GM23248 (cell line): Measurements from ENCODE around the gene TLCD3A. TPM values are rescaled to one million over a fixed set of nuclear protein-coding genes. Genes with fewer than 3 reads are reported as not detected.
A peak's percentile ranks its signal among the peaks of the same experiment; 100 is the strongest.

Experiments
- DNase-seq: peaks from one replicate; pipeline ENCODE4 v3.0.0-alpha.2; 2015
- H2AFZ ChIP-seq: fragments of 200-600 bp; sonication (generic); 2 replicates; pipeline ENCODE4 v1.6.1; 2016; ENCODE audit warnings: antibody characterized with exemption
- H3F3A ChIP-seq: fragments of 200-600 bp; sonication (generic); 2 replicates; pipeline ENCODE4 v1.6.1; 2016; ENCODE audit warnings: mild to moderate bottlenecking, antibody characterized with exemption, mixed run types; ENCODE audit not compliant: insufficient read depth
- H3K27ac ChIP-seq: fragments of 200-600 bp; sonication (generic); 2 replicates; pipeline ENCODE4 v1.5.1; 2016; ENCODE audit warnings: mild to moderate bottlenecking
- H3K27me3 ChIP-seq: fragments of 200-600 bp; sonication (generic); replicated peaks from 2 replicates; pipeline ENCODE4 v1.6.1; 2016; ENCODE audit warnings: mild to moderate bottlenecking; ENCODE audit not compliant: insufficient read depth
- H3K36me3 ChIP-seq: fragments of 200-600 bp; sonication (generic); 2 replicates; pipeline ENCODE4 v1.6.1; 2016; ENCODE audit warnings: low read depth, mild to moderate bottlenecking
- H3K4me1 ChIP-seq: fragments of 200-600 bp; sonication (generic); 2 replicates; pipeline ENCODE4 v1.6.1; 2016; ENCODE audit warnings: mild to moderate bottlenecking; ENCODE audit not compliant: insufficient read depth
- H3K4me2 ChIP-seq: fragments of 200-600 bp; sonication (generic); one replicate; pipeline ENCODE4 v1.6.1; 2016; ENCODE audit warnings: mild to moderate bottlenecking; ENCODE audit not compliant: unreplicated experiment
- H3K4me3 ChIP-seq: fragments of 200-600 bp; sonication (generic); 2 replicates; pipeline ENCODE4 v1.5.1; 2016; ENCODE audit warnings: mild to moderate bottlenecking
- H3K79me2 ChIP-seq: fragments of 200-600 bp; sonication (generic); 2 replicates; pipeline ENCODE4 v1.6.1; 2016; ENCODE audit warnings: mild to moderate bottlenecking; ENCODE audit not compliant: insufficient read depth
- H3K9ac ChIP-seq: fragments of 200-600 bp; sonication (generic); 2 replicates; pipeline ENCODE4 v1.6.1; 2016; ENCODE audit warnings: mild to moderate bottlenecking
- H3K9me2 ChIP-seq: fragments of 200-600 bp; sonication (generic); 2 replicates; pipeline ENCODE4 v1.6.1; 2016; ENCODE audit warnings: mixed run types, mild to moderate bottlenecking, moderate library complexity; ENCODE audit not compliant: insufficient read depth
- H3K9me3 ChIP-seq: fragments of 200-600 bp; sonication (generic); one replicate; pipeline ENCODE4 v1.6.1; 2017; ENCODE audit warnings: low read depth
- H4K20me1 ChIP-seq: fragments of 200-600 bp; sonication (generic); 2 replicates; pipeline ENCODE4 v1.6.0; 2016; ENCODE audit not compliant: insufficient read depth
- EZH2 ChIP-seq: fragments of 200-600 bp; sonication (generic); IDR thresholded peaks from 2 replicates; pipeline ENCODE4 v1.6.1; 2018; ENCODE audit warnings: antibody characterized with exemption, mild to moderate bottlenecking; ENCODE audit not compliant: insufficient read depth, poor library complexity, severe bottlenecking
- EZH2phosphoT487 ChIP-seq: fragments of 200-600 bp; sonication (generic); IDR thresholded peaks from 2 replicates; pipeline ENCODE4 v1.6.1; 2018; ENCODE audit warnings: antibody characterized with exemption, moderate library complexity, mild to moderate bottlenecking, low read depth; ENCODE audit not compliant: insufficient read depth
- WGBS, 2 experiments: methylation state at CpG; one replicate each; pipeline ENCODE4 v1.1.6; 2015 to 2017; ENCODE audit warnings: low lambda C conversion rate in 2 of 2, low coverage in 1 of 2; ENCODE audit errors: missing lambda C conversion rate in 2 of 2; 5-methylcytosine and 5-hydroxymethylcytosine counted together
- in situ Hi-C: fragments of 300-500 bp; cut with MboI; formaldehyde crosslinking; loops from 2 replicates; pipeline ENCODE4 v1.15.0; 2020
- polyA plus RNA-seq: library from polyadenylated mRNA; unstranded; fragments of >200 nt; fragmentation: Nextera tagmentation; extraction: Ambion mirVana; gene quantifications from 2 replicates; pipeline ENCODE4 v1.2.1, GENCODE V29; 2016
- total RNA-seq: library from RNA; depleted of rRNA; stranded (reverse); fragments of >200 nt; shearing (Covaris generic); gene quantifications from 2 replicates; pipeline ENCODE4 v1.2.3, GENCODE V29; 2014

The TLCD3A gene
- total and polyA plus RNA-seq, 2 experiments from 2014 or later = 42.2 to 56.4 TPM

DNA sequence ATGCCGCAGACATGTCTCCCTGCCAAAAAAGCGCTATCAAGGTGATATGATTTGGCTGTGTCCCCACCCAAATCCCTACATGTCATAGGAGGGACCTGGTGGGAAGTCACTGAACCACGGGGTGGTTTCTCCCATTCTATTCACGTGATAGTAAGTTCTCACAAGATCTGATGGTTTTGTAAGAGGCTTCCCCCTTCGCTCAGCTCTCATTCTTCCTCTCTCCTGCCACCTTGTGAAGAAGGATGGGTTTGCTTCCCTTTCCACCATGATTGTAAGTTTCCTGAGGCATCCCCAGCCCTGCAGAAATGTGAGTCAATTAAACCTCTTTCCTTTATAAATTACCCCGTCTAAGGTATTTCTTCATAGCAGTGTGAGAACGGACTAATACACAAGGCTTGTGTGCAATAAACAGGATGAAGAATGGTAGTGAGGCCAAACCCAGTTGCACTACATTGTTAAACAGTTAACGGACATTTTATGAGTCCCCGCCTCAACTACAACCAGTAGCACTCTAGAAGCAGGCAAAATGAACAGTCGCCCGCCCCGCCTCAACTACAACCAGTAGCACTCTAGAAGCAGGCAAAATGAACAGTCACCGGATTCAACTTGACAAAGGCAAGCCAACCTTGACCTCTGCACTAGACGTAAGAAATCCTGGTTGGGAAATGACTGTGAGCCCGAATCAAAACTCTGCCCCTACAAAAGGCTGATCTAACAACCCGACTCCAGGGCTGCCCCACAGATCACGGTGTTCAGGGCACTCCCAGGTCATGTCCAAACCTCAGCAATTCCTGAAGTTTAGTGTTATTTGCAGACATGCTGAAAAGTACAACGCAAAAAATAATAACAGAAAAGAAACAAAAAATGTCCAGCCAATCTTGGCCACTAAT lies 44.1 kb upstream of the TLCD3A start:
- H3K27me3 ChIP-seq = no peaks in the 10 kb centered on the region
- peaks cover 28% of the 10 kb centered on the region for H3K4me1 ChIP-seq
- no peaks in the 10 kb centered on the region for H3K9me3 ChIP-seq
- TF ChIP-seq EZH2 (no peak), EZH2phosphoT487 (no peak)
- no peaks in the 10 kb centered on the region for H3K9me2 ChIP-seq
- no peak overlapping the region for H2AFZ ChIP-seq
- in situ Hi-C loops = no loop called here
- peaks cover 34% of the 10 kb centered on the region for H3F3A ChIP-seq
- H4K20me1 ChIP-seq = no peaks in the 10 kb centered on the region
- DNase-seq = peak; percentile 45
- no peak overlapping the region for H3K4me2 ChIP-seq
- H3K4me3 ChIP-seq = no peak overlapping the region
- no peak overlapping the region for H3K27ac ChIP-seq
- H3K36me3 ChIP-seq = peaks cover 18% of the 10 kb centered on the region; the same call in 1 of the 2 replicates
- H3K9ac ChIP-seq = no peak overlapping the region
- WGBS, 2 experiments = 86% methylated on average over 18 of the region's 18 CpGs
- peaks cover 51% of the 10 kb centered on the region for H3K79me2 ChIP-seq

DNA sequence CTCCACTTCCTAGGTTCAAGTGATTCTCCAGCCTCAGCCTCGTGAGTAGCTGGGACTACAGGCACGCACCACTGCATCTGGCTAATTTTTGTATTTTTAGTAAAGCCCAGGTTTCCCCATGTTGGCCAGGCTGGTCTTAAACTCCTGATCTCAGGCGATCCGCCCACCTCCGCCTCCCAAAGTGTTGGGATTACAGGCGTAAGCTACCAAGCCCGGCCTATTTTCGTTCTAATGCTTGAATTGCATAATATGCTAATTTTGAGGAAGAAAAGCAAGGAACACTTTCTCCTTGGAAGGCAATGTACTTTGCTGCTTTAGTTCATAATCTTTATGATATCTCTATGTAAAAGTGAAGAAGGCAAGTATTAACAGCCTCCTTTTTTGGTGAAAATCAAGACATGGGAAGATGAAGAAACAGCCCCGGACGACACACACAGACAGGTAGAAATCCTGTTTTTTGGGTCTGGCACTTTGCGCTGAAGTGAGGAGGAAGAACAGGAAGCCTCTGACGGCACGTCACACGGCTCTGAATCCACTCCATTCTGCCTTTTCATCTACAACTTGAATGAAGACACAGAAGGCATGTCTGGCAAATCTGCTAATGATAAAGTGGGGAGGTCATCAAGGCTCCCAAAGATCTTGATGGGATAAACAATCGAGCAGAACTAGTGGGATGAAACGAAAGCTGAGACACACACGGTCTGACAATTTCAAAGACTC lies 42.7 kb upstream of the TLCD3A start:
- peaks cover 44% of the 10 kb centered on the region for H3F3A ChIP-seq
- no peak overlapping the region for H3K4me2 ChIP-seq
- no peak overlapping the region for H2AFZ ChIP-seq
- H3K27me3 ChIP-seq = no peaks in the 10 kb centered on the region
- 85% methylated on average over 17 of the region's 17 CpGs for WGBS, 2 experiments
- H3K79me2 ChIP-seq = peaks cover 43% of the 10 kb centered on the region
- no peaks in the 10 kb centered on the region for H4K20me1 ChIP-seq
- DNase-seq = no peak
- in situ Hi-C loops = no loop called here
- TF ChIP-seq EZH2phosphoT487 = no peak
- no peak for TF ChIP-seq EZH2
- H3K36me3 ChIP-seq = peaks cover 17% of the 10 kb centered on the region; the same call in 1 of the 2 replicates
- no peak overlapping the region for H3K9ac ChIP-seq
- no peaks in the 10 kb centered on the region for H3K9me3 ChIP-seq
- no peak overlapping the region for H3K27ac ChIP-seq
- no peak overlapping the region for H3K4me3 ChIP-seq
- H3K9me2 ChIP-seq = no peaks in the 10 kb centered on the region
- H3K4me1 ChIP-seq = peaks cover 39% of the 10 kb centered on the region

DNA sequence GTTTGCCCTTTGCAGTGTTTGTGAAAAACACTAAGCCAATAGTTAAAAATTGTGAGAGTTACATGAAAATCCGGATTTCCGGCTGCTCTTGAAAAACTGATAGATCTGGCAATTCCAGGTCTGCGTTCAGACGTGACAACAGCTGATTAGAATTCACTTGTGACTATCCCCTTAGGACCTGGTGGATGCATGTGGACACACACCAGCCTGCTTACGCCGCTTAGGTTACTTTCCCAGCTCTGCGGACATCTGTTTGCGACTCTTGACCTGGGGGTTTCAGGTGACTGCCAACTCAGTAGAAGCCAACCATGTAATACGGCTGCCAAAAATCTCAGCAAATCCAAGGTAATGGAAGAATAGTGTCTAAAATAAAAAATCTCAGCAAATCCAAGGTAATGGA lies 42.0 kb upstream of the TLCD3A start:
- peak overlapping the region; percentile 97 for H3K27ac ChIP-seq
- peaks cover 37% of the 10 kb centered on the region for H3K79me2 ChIP-seq
- H3K9me3 ChIP-seq = no peaks in the 10 kb centered on the region
- peaks cover 44% of the 10 kb centered on the region for H3K4me1 ChIP-seq
- H2AFZ ChIP-seq = no peak overlapping the region
- no peak overlapping the region for H3K4me3 ChIP-seq
- in situ Hi-C loops = no loop called here
- H3K9ac ChIP-seq = no peak overlapping the region
- TF ChIP-seq EZH2phosphoT487 (no peak), EZH2 (no peak)
- no peaks in the 10 kb centered on the region for H3K9me2 ChIP-seq
- no peaks in the 10 kb centered on the region for H3K27me3 ChIP-seq
- H3F3A ChIP-seq = peaks cover 51% of the 10 kb centered on the region
- DNase-seq = no peak
- H3K4me2 ChIP-seq = no peak overlapping the region
- no peaks in the 10 kb centered on the region for H4K20me1 ChIP-seq
- WGBS, 2 experiments = 94 to 95% methylated on average over 9 of the region's 9 CpGs
- H3K36me3 ChIP-seq = peaks cover 12% of the 10 kb centered on the region; the same call in 1 of the 2 replicates

DNA sequence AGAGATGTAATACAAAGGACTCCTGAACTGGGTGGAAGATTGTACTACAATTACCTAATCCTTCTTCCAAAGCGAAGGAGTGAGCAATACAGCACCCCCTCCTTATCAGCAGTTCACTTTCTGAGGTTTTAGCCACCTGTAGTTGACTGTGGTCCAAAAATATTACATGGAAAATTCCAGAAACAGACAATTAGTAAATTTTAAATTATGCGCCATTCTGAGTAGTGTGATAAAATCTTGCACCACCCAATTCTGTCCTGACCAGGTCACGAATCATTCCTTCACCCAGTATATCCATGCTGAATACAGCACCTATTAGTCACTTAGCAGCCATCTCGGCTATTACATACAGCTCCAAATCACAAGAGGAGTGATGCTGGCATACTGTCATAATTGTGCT lies 41.0 kb upstream of the TLCD3A start:
- Histone ChIP-seq H3F3A (peaks cover 51% of the 10 kb centered on the region), H3K9ac (peak overlapping the region; percentile 77), H3K4me1 (peaks cover 44% of the 10 kb centered on the region), H2AFZ (no peak overlapping the region), H3K79me2 (peaks cover 33% of the 10 kb centered on the region), H3K9me3 (no peaks in the 10 kb centered on the region), H4K20me1 (no peaks in the 10 kb centered on the region), H3K27ac (peak overlapping the region; percentile 97), H3K4me3 (0 out of 2 replicates have a peak overlapping the region, but pooled peaks have one; percentile 12), H3K4me2 (peak overlapping the region; percentile 67), H3K27me3 (no peaks in the 10 kb centered on the region), H3K36me3 (peaks cover 11% of the 10 kb centered on the region; the same call in 1 of the 2 replicates), H3K9me2 (no peaks in the 10 kb centered on the region)
- in situ Hi-C loops = no loop called here
- TF ChIP-seq EZH2 (no peak), EZH2phosphoT487 (no peak)
- WGBS, 2 experiments = 1 to 6% methylated on average over 4 of the region's 4 CpGs
- peak; percentile 93 for DNase-seq
